ENCODE measurements around the gene GRIA3.
"Not testable (repeated sequence)": the region's sequence is repeated elsewhere in the genome, so short reads cannot be mapped to it uniquely, and the experiment has no call there.

Gene GRIA3

DNA sequence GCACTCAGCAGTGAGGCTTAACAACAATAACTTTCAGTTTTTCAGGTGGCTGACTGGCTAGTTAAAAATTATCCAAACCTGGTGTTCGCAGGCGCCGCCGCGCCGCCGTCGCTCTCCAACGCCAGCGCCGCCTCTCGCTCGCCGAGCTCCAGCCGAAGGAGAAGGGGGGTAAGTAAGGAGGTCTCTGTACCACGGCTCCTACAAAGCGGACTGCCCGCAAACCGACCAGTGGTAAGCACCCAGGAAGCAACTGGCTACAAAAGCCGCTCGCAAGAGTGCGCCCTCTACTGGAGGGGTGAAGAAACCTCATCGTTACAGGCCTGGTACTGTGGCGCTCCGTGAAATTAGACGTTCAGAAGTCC lies 330.2 kb downstream of the GRIA3 start:
- not testable (repeated sequence) for H3K27ac ChIP-seq
- TF ChIP-seq, protein P1, sequence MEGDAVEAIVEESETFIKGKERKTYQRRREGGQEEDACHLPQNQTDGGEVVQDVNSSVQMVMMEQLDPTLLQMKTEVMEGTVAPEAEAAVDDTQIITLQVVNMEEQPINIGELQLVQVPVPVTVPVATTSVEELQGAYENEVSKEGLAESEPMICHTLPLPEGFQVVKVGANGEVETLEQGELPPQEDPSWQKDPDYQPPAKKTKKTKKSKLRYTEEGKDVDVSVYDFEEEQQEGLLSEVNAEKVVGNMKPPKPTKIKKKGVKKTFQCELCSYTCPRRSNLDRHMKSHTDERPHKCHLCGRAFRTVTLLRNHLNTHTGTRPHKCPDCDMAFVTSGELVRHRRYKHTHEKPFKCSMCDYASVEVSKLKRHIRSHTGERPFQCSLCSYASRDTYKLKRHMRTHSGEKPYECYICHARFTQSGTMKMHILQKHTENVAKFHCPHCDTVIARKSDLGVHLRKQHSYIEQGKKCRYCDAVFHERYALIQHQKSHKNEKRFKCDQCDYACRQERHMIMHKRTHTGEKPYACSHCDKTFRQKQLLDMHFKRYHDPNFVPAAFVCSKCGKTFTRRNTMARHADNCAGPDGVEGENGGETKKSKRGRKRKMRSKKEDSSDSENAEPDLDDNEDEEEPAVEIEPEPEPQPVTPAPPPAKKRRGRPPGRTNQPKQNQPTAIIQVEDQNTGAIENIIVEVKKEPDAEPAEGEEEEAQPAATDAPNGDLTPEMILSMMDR (IDR thresholded peaks at IDR 0.05), result peak; percentile 29

DNA sequence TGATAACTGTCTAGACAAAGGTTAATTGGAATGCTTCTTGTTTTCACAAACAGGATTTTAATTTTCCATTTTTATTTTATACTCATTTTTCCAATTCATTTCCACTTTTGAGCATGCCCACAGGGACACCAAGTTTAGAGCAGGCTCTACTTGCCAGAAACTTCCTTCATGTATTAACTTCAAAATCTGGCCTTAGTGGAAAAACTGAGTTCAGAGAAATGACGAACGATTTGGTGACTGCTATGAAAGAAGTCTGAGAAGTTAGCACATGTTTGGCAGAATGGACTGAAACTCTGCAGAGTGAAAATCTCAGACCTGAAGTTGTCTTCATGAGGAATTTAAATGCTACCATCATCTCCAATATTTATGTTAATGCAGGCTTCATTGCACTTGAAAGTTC lies 334.7 kb downstream of the GRIA3 start:
- TF ChIP-seq, protein P1 (IDR thresholded peaks at IDR 0.05), result no peak
- no peak for TF ChIP-seq ZFX (IDR thresholded peaks at IDR 0.05; ENCODE audit: borderline replicate concordance)
- no peak overlapping the region for H3K27ac ChIP-seq

DNA sequence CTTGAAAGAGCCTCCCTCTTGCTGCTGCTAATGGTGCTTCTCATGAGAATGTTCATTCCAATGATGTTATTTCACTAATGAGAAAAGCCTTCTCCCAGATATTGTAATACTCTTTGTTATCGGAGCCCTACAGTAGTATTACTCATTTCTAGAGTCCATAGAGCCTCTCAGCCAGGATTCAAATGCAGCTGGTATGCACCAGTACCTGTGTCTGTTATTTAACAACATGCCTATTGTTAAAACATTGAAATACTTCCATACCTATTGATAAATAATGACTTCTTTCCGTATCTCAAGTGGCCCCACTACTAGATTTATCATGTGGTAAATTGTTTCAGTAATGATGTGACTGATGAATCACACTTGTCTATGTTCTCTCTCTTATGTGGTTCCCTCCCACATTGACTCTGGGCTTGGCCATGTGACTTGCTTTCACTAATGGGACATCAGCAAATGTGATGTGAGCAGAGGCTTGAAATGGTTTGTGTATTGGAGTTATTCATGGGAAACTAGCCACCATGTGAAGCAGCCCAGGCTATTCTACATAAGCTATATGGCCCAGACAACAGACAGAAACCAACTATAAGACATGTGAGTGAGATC lies 341.1 kb downstream of the GRIA3 start:
- TF ChIP-seq ZFX (IDR thresholded peaks at IDR 0.05; ENCODE audit: borderline replicate concordance), result no peak
- TF ChIP-seq, protein P1 (IDR thresholded peaks at IDR 0.05), result no peak
- no peak overlapping the region for H3K27ac ChIP-seq

DNA sequence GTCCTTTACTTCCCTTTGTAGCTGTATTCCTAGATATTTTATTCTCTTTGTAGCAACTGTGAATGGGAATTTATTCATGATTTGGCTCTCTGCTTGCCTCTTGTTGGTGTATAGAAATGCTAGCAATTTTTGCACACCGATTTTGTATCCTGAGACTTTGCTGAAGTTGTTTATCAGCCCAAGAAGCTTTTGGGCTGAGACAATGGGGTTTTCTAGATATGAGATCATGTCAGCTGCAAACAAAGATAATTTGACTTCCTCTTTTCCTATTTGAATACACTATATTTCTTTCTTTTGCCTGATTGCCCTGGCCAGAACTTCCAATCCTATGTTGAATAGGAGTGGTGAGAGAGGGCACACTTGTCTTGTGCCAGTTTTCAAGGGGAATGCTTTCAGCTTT lies 346.6 kb downstream of the GRIA3 start:
- not testable (repeated sequence) for H3K27ac ChIP-seq
